ENCODE data around the gene LRFN2. TPM values are rescaled to one million over a fixed set of nuclear protein-coding genes. Genes with fewer than 3 reads are reported as not detected.
A peak's percentile ranks its signal among the peaks of the same experiment; 100 is the strongest.

The LRFN2 gene
- total RNA-seq, 1 experiment from 2014 or later = not detected

- H3K9me3 ChIP-seq (ENCODE audit: low read length) = no peaks in the 10 kb centered on the region
- no peaks in the 10 kb centered on the region for H4K20me1 ChIP-seq (ENCODE audit: low read length)
- no peaks in the 10 kb centered on the region for H3F3A ChIP-seq (ENCODE audit: low read length, unreplicated experiment)
- BruUV-seq (replicated peaks) = no TSS peak
- no peaks in the 10 kb centered on the region for H3K9me2 ChIP-seq (replicated peaks; ENCODE audit: low read length)
- intact Hi-C loops (cut with micrococcal nuclease) = no loop called here
- no peaks in the 10 kb centered on the region for H3K27me3 ChIP-seq (ENCODE audit: low read length)
- ChIA-PET POLR2A (ENCODE audit: unreplicated experiment) (no interaction called here), CTCF (no interaction called here)
- no peak for DNase-seq
- TF ChIP-seq CTCF (conservative IDR thresholded peaks at IDR 0.05; ENCODE audit: low read depth, low read length) = no peak
- H3K4me3 ChIP-seq (ENCODE audit: low read length) = no peak overlapping the region
- H3K9ac ChIP-seq (ENCODE audit: low read length) = no peak overlapping the region
- H3K36me3 ChIP-seq (ENCODE audit: low read depth, low read length) = no peaks in the 10 kb centered on the region
- H2AFZ ChIP-seq (ENCODE audit: low read length) = no peak overlapping the region
- H3K79me2 ChIP-seq (ENCODE audit: low read length) = no peaks in the 10 kb centered on the region
- ATAC-seq = no peak
- H3K4me2 ChIP-seq (ENCODE audit: low read length) = no peak overlapping the region
- no peak overlapping the region for H3K27ac ChIP-seq (ENCODE audit: low read length)
- no peaks in the 10 kb centered on the region for H3K4me1 ChIP-seq (ENCODE audit: insufficient read depth, low read length)
Observed at GRCh38 chr6:40419946-40420728, 167.0 kb downstream of the LRFN2 start.

- DNase-seq = peak; percentile 43
- ATAC-seq = no peak
- CTCF ChIA-PET = no interaction called here
Observed at GRCh38 chr6:40419377-40419776, 167.8 kb downstream of the LRFN2 start.

GRCh38 chr6:40417031-40417430, 170.1 kb downstream of the LRFN2 start:
- POLR2A ChIA-PET (ENCODE audit: unreplicated experiment) = no interaction called here
- DNase-seq = no peak
- ATAC-seq = no peak
- H3K9me3 ChIP-seq (ENCODE audit: low read length) = no peaks in the 10 kb centered on the region
- BruUV-seq (replicated peaks) = no TSS peak
- H3K36me3 ChIP-seq (ENCODE audit: low read depth, low read length) = no peaks in the 10 kb centered on the region
- H3K4me2 ChIP-seq (ENCODE audit: low read length) = no peak overlapping the region
- no peak overlapping the region for H2AFZ ChIP-seq (ENCODE audit: low read length)
- no peaks in the 10 kb centered on the region for H3F3A ChIP-seq (ENCODE audit: low read length, unreplicated experiment)
- no peak overlapping the region for H3K4me3 ChIP-seq (ENCODE audit: low read length)
- H3K4me1 ChIP-seq (ENCODE audit: insufficient read depth, low read length) = no peaks in the 10 kb centered on the region
- CTCF ChIA-PET = no interaction called here
- TF ChIP-seq CTCF (conservative IDR thresholded peaks at IDR 0.05; ENCODE audit: low read depth, low read length) = no peak
- TF ChIP-seq EZH2 (IDR thresholded peaks at IDR 0.05; ENCODE audit: low read length, unreplicated experiment) = no peak
- TF ChIP-seq EZH2phosphoT487 (IDR thresholded peaks at IDR 0.05; ENCODE audit: borderline replicate concordance, low read length) = no peak
- H3K9ac ChIP-seq (ENCODE audit: low read length) = no peak overlapping the region
- H3K27me3 ChIP-seq (ENCODE audit: low read length) = peaks cover 4% of the 10 kb centered on the region
- H3K79me2 ChIP-seq (ENCODE audit: low read length) = no peaks in the 10 kb centered on the region
- intact Hi-C loops (cut with micrococcal nuclease) = no loop called here
- no peaks in the 10 kb centered on the region for H3K9me2 ChIP-seq (replicated peaks; ENCODE audit: low read length)
- H3K27ac ChIP-seq (ENCODE audit: low read length) = no peak overlapping the region
- H4K20me1 ChIP-seq (ENCODE audit: low read length) = no peaks in the 10 kb centered on the region

More at GRCh38 chr6:40419377-40419776, 167.8 kb downstream of the LRFN2 start:
- no peaks in the 10 kb centered on the region for H3K4me1 ChIP-seq (ENCODE audit: insufficient read depth, low read length)
- no peaks in the 10 kb centered on the region for H3K36me3 ChIP-seq (ENCODE audit: low read depth, low read length)
- TF ChIP-seq CTCF (conservative IDR thresholded peaks at IDR 0.05; ENCODE audit: low read depth, low read length) = no peak
- no peak for TF ChIP-seq EZH2phosphoT487 (IDR thresholded peaks at IDR 0.05; ENCODE audit: borderline replicate concordance, low read length)
- TF ChIP-seq EZH2 (IDR thresholded peaks at IDR 0.05; ENCODE audit: low read length, unreplicated experiment) = no peak
- H3K27me3 ChIP-seq (ENCODE audit: low read length) = no peaks in the 10 kb centered on the region; the same call in 1 of the 2 replicates
- H3K9me2 ChIP-seq (replicated peaks; ENCODE audit: low read length) = no peaks in the 10 kb centered on the region
- H3K4me2 ChIP-seq (ENCODE audit: low read length) = no peak overlapping the region
- no peaks in the 10 kb centered on the region for H3F3A ChIP-seq (ENCODE audit: low read length, unreplicated experiment)
- H3K79me2 ChIP-seq (ENCODE audit: low read length) = no peaks in the 10 kb centered on the region
- no peak overlapping the region for H3K9ac ChIP-seq (ENCODE audit: low read length)
- no peaks in the 10 kb centered on the region for H4K20me1 ChIP-seq (ENCODE audit: low read length)
- no TSS peak for BruUV-seq (replicated peaks)
- H3K27ac ChIP-seq (ENCODE audit: low read length) = no peak overlapping the region
- intact Hi-C loops (cut with micrococcal nuclease) = no loop called here
- POLR2A ChIA-PET (ENCODE audit: unreplicated experiment) = no interaction called here
- no peaks in the 10 kb centered on the region for H3K9me3 ChIP-seq (ENCODE audit: low read length)
- no peak overlapping the region for H2AFZ ChIP-seq (ENCODE audit: low read length)
- H3K4me3 ChIP-seq (ENCODE audit: low read length) = no peak overlapping the region
